ENCODE measurements around the gene KIF16B. TPM values are rescaled to one million over a fixed set of nuclear protein-coding genes. Genes with fewer than 3 reads are reported as not detected.

KIF16B gene
- total RNA-seq, 2 experiments from 2014 or later: 7.7 to 7.9 TPM

DNA sequence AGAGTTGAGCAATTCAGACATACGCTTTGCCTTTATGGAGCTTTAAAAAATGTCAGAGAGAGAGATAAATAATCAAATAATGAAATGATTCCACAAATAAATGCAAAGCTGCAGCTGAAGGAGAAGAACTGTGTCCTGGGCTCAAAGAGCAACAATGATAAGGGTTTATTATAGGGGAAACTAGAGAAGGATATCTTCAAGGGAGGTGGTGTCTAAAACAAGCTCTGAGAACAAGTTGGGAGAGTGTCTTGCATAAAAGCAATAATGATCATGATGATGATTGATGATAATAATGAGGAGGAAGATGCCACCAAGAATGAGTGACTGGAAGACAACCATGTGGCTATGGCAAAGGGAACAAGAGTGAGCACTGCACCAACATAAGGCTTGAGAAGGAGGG is 164.3 kb downstream of the KIF16B start:
- no peak overlapping the region for H3K27ac Mint-ChIP-seq
- ChIA-PET CTCF (no interaction called here), POLR2A (no interaction called here)
- intact Hi-C loops (cut with micrococcal nuclease): no loop called here
- H3K9me3 Mint-ChIP-seq: peaks cover 5% of the 10 kb centered on the region
- H3K4me3 Mint-ChIP-seq: no peak overlapping the region
- DNase-seq: no peak
- peaks cover 32% of the 10 kb centered on the region for H3K36me3 Mint-ChIP-seq
- no peaks in the 10 kb centered on the region for H3K4me1 Mint-ChIP-seq (ENCODE audit: low read depth)
- no peaks in the 10 kb centered on the region for H3K27me3 Mint-ChIP-seq

DNA sequence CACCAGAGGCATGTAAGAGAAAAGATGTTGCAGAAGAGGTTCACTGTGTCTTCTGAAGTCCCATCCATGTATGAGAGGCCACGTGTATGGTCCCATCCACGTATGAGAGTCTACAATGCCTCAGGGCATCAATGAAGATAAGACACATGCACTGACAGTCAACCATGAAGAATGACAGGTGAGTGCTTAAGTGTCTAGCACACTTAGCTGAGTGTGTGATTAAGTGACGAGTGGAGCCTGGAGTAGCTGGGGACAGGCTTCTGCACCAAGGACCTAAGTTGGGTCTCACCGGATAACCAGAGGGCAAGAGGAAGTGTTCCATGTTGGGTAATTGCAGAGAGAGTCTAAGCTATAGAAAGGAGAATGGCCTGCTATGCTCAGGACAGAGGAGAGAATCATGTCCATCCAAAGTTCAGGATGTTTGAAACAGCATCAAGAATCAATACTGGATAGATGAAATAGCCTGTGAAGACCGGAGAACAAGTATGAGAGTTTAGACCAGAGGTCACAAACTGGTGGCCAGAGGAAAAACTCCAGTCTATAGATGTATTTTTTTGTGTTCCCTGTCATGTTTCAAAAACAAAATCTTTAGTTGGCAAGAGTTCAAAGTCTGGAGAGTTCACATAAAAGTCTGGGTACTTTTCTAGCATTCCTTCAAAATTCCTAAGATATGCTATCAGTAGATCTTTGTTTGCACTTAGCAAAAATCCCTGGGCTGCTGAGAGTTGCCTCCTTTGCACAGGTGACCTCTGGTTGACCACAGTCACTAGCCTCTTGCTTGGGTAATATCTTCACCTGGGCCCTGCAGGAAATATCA is 165.8 kb downstream of the KIF16B start:
- no peak overlapping the region for H3K4me3 Mint-ChIP-seq
- no peaks in the 10 kb centered on the region for H3K27me3 Mint-ChIP-seq
- no peaks in the 10 kb centered on the region for H3K4me1 Mint-ChIP-seq (ENCODE audit: low read depth)
- DNase-seq: no peak
- H3K9me3 Mint-ChIP-seq: peaks cover 5% of the 10 kb centered on the region
- H3K27ac Mint-ChIP-seq: no peak overlapping the region
- CTCF ChIA-PET: no interaction called here
- intact Hi-C loops (cut with micrococcal nuclease): no loop called here
- H3K36me3 Mint-ChIP-seq: peaks cover 28% of the 10 kb centered on the region
- POLR2A ChIA-PET: no interaction called here

DNA sequence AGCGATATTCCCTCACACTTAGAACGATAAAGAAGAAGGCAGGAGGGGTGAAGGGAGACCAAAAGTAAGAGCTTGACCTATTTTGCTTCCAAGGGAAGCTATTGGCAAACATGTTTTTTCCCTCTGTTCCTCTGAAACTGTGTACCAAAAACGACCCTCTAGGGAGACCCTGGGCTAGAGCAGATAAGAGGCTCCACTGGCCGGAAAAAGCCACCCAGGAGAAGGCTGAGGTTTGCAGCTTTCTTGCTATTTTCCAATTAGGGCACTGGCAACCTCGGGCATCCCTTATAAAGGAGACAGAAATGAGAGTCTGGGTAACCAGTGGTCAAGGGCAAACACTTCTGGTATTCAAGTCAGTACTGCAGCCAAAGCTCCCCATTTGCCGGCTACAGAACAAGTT is 168.0 kb downstream of the KIF16B start:
- H3K27me3 Mint-ChIP-seq: no peaks in the 10 kb centered on the region
- DNase-seq: no peak
- H3K9me3 Mint-ChIP-seq: no peaks in the 10 kb centered on the region
- ChIA-PET POLR2A (no interaction called here), CTCF (interaction anchor here (1.5 kb wide), 1 partner anchor 71 kb away, joined by 4 read pairs; no protein-coding TSS in a partner anchor)
- H3K4me1 Mint-ChIP-seq (ENCODE audit: low read depth): no peaks in the 10 kb centered on the region
- intact Hi-C loops (cut with micrococcal nuclease): no loop called here
- H3K4me3 Mint-ChIP-seq: no peak overlapping the region
- peaks cover 19% of the 10 kb centered on the region for H3K36me3 Mint-ChIP-seq
- no peak overlapping the region for H3K27ac Mint-ChIP-seq

DNA sequence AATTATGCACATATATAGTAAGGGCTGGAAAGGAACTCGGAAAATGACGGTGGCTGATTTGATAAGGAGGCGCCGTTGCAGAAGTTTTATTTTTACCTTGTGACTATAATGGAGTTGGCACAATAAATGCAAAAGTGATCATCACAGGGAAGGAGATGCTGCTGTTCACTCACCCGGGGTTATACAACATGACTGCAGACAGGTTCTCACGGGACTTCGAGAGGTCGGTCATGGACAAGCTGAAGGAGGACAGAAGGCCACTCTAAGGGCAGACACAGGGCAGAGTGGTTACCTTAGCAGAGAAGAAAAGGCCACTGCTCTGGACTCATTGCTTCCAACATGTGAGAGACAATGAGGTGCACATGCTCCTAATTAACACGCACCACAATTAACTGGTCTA is 168.6 kb downstream of the KIF16B start:
- H3K4me1 Mint-ChIP-seq (ENCODE audit: low read depth): no peaks in the 10 kb centered on the region
- CTCF ChIA-PET: no interaction called here

DNA sequence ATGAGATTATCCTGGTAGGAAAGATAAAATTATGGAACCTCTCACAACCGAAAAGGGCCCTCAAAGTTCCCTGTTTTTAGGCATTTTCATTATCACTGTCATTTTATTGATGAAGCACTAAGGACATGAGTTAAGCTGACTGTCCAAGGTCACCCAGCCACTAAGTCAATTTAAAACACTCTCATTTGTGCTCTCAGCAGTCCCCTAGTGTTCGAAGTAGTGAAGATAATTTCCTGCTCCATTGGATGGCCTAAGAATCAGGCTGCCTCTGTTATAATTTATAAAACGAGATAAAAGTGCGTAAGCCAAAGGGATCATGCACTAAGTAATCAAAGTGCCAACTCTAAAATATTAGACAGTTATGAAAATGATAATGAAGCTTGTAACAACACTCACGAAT is 169.1 kb downstream of the KIF16B start:
- no peaks in the 10 kb centered on the region for H3K27me3 Mint-ChIP-seq
- peaks cover 19% of the 10 kb centered on the region for H3K36me3 Mint-ChIP-seq
- intact Hi-C loops (cut with micrococcal nuclease): no loop called here
- H3K4me1 Mint-ChIP-seq (ENCODE audit: low read depth): no peaks in the 10 kb centered on the region
- H3K9me3 Mint-ChIP-seq: no peaks in the 10 kb centered on the region
- no peak overlapping the region for H3K27ac Mint-ChIP-seq
- DNase-seq: no peak
- POLR2A ChIA-PET: no interaction called here
- CTCF ChIA-PET: no interaction called here
- no peak overlapping the region for H3K4me3 Mint-ChIP-seq

More for the DNA sequence above, 168.6 kb downstream of the KIF16B start:
- DNase-seq: no peak
- POLR2A ChIA-PET: no interaction called here
- intact Hi-C loops (cut with micrococcal nuclease): no loop called here
- Mint-ChIP-seq H3K9me3 (no peaks in the 10 kb centered on the region), H3K36me3 (peaks cover 19% of the 10 kb centered on the region), H3K4me3 (no peak overlapping the region), H3K27me3 (no peaks in the 10 kb centered on the region), H3K27ac (no peak overlapping the region)

DNA sequence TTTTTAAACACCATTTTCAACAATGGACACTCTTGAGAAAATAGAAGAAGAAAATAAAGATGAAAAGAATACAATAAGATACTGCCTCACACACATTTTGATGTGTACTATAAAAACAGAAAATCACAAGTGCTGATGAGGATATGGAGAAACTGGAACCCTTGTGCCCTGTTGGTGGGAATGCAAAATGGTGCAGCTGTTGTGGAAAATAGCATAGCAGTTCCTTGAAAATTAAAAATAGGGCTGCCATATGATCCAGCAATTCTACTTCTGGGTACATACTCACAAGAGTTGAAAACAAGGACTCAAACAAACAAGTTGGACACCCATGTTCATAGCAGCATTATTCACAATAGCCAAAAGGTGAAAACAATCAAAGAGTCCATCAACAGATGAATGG is 173.0 kb downstream of the KIF16B start:
- POLR2A ChIA-PET: no interaction called here
- no peak for DNase-seq
- H3K4me1 Mint-ChIP-seq (ENCODE audit: low read depth): no peaks in the 10 kb centered on the region
- no peak overlapping the region for H3K27ac Mint-ChIP-seq
- peaks cover 10% of the 10 kb centered on the region for H3K36me3 Mint-ChIP-seq
- no peak overlapping the region for H3K4me3 Mint-ChIP-seq
- CTCF ChIA-PET: no interaction called here
- intact Hi-C loops (cut with micrococcal nuclease): no loop called here
- H3K27me3 Mint-ChIP-seq: no peaks in the 10 kb centered on the region
- no peaks in the 10 kb centered on the region for H3K9me3 Mint-ChIP-seq

DNA sequence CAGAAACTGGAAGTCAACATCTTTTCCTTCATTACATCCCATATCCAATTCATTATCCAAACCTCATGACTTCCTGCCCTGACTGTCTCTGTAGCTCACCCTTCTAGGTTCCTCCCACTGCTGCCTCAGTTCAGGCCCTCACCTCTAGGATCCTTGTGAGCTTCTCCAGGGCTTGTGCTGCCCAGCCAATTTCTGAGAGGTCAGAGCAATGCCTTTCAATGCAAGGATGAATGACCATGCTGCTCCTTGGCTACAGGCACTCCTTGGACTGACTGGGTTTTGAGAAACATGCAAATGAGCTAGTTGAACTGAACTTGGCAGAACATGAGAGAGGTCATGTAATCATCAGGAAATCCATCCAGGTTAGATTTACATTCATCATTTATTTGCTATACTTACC is 173.4 kb downstream of the KIF16B start:
- H3K9me3 Mint-ChIP-seq: no peaks in the 10 kb centered on the region
- ChIA-PET CTCF (no interaction called here), POLR2A (no interaction called here)
- no peaks in the 10 kb centered on the region for H3K27me3 Mint-ChIP-seq
- peaks cover 9% of the 10 kb centered on the region for H3K36me3 Mint-ChIP-seq
- intact Hi-C loops (cut with micrococcal nuclease): no loop called here
- H3K4me1 Mint-ChIP-seq (ENCODE audit: low read depth): no peaks in the 10 kb centered on the region
- H3K4me3 Mint-ChIP-seq: no peak overlapping the region
- no peak for DNase-seq
- no peak overlapping the region for H3K27ac Mint-ChIP-seq

DNA sequence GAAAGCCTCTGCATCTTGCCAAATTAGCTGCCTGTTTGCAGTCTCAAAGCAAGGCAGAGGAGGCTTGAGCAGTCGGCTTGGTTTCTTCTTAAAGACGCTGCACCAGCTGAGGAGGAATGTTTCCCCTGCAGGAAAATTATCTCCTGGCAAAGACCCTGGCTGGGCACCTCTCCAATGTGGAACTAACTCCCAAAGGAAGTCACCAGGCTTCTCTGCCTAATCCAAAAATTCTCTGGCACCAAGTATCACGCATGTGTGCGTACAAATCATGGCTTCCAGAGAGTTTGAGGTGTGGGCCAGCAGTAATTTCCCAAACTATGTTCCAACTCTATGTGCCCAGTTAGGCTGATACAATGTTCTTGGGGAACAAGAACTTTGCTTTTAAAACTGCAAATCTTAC is 176.2 kb downstream of the KIF16B start:
- no peak for DNase-seq
- Mint-ChIP-seq H3K36me3 (peaks cover 15% of the 10 kb centered on the region), H3K27me3 (no peaks in the 10 kb centered on the region), H3K4me3 (no peak overlapping the region), H3K9me3 (no peaks in the 10 kb centered on the region), H3K4me1 (ENCODE audit: low read depth) (no peaks in the 10 kb centered on the region), H3K27ac (no peak overlapping the region)
- intact Hi-C loops (cut with micrococcal nuclease): no loop called here
- POLR2A ChIA-PET: no interaction called here
- CTCF ChIA-PET: no interaction called here

DNA sequence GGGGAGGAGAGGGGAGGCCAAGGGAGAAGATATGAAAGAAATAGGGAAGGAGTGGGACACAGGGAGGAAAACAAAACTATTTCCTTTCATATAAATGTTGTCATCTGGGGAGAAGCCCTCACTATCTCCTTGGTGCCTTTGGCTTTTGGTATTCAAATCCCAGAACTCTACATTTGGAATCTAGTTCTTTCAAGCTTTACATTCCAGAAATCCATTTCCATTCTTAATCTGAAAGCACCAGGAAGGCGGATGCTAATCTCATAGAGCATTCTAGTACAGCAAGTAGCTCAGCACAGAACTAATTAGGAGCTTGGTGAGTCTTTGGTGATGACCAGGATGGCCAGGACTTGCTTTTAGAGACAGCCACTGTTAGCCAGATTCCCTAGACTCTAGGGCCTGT is 177.9 kb downstream of the KIF16B start:
- H3K9me3 Mint-ChIP-seq: no peaks in the 10 kb centered on the region
- CTCF ChIA-PET: no interaction called here
- no peak for DNase-seq
- H3K27ac Mint-ChIP-seq: no peak overlapping the region
- no peaks in the 10 kb centered on the region for H3K4me1 Mint-ChIP-seq (ENCODE audit: low read depth)
- H3K4me3 Mint-ChIP-seq: no peak overlapping the region
- peaks cover 24% of the 10 kb centered on the region for H3K36me3 Mint-ChIP-seq
- POLR2A ChIA-PET: no interaction called here
- intact Hi-C loops (cut with micrococcal nuclease): no loop called here
- H3K27me3 Mint-ChIP-seq: no peaks in the 10 kb centered on the region

DNA sequence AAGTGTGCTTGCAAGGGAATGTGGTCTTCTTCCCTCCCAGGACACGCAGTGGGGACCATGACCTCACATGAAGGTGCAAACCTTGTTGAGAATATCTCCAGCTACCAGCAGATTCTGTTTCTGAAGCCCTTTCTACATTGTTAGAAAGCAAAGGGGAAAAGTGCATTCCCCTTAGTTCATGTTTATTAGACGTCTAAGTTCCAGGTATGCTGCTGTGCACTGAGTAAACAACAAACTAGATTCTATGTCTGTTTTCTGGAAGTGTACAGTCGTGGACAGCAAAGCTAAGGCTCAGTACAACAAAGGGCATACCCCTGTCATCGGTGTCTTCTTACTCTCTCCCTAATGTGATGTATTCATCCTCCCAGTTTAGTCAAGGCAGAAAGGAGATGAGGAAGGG is 178.5 kb downstream of the KIF16B start:
- no peak for DNase-seq
- Mint-ChIP-seq H3K4me3 (no peak overlapping the region), H3K27me3 (no peaks in the 10 kb centered on the region), H3K4me1 (ENCODE audit: low read depth) (no peaks in the 10 kb centered on the region), H3K9me3 (no peaks in the 10 kb centered on the region), H3K27ac (no peak overlapping the region), H3K36me3 (peaks cover 25% of the 10 kb centered on the region)
- intact Hi-C loops (cut with micrococcal nuclease): no loop called here
- CTCF ChIA-PET: no interaction called here
- POLR2A ChIA-PET: no interaction called here

DNA sequence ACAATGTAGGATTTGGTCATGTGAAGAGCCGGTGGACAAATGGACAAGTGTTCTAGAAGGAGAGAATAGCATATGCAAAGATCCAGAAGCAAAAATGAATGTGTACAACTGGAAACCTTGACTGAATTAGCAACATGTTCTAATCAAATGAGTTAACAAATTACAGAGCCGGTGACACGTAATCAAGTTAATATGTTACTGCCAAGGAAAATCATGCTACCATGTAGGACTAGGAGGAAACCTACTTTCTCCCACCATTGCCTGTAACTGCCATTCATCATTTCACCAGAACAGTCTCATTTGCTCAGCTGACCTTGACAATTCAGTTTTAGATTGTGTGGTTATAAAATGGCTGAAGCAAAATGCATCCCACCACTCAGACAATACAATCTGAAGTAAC is 179.4 kb downstream of the KIF16B start:
- CTCF ChIA-PET: no interaction called here
- no peaks in the 10 kb centered on the region for H3K27me3 Mint-ChIP-seq
- H3K36me3 Mint-ChIP-seq: peaks cover 27% of the 10 kb centered on the region
- H3K4me3 Mint-ChIP-seq: no peak overlapping the region
- no peak overlapping the region for H3K27ac Mint-ChIP-seq
- intact Hi-C loops (cut with micrococcal nuclease): no loop called here
- POLR2A ChIA-PET: no interaction called here
- no peaks in the 10 kb centered on the region for H3K9me3 Mint-ChIP-seq
- DNase-seq: no peak
- no peaks in the 10 kb centered on the region for H3K4me1 Mint-ChIP-seq (ENCODE audit: low read depth)

DNA sequence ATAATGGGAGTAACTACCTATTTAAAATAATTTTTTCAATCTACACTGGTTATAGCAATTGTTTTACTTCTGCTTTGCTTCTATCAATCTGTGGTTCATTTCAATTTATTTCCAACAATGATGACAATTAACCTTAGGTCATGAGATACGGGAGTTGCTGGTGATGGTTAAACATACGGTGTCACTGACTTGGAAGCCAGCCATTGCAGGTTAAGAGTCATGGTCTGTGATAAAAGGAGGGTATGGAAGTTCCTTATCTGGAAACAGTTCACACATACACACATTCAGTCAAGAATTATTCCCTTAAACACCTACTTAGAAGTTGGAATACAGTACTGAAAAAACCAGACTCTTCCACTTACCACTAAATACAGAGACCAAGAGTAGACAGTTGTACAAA is 180.0 kb downstream of the KIF16B start:
- Mint-ChIP-seq H3K27me3 (no peaks in the 10 kb centered on the region), H3K4me3 (no peak overlapping the region), H3K36me3 (peaks cover 27% of the 10 kb centered on the region), H3K27ac (no peak overlapping the region), H3K9me3 (no peaks in the 10 kb centered on the region), H3K4me1 (ENCODE audit: low read depth) (no peaks in the 10 kb centered on the region)
- ChIA-PET CTCF (no interaction called here), POLR2A (no interaction called here)
- intact Hi-C loops (cut with micrococcal nuclease): no loop called here
- DNase-seq: no peak

DNA sequence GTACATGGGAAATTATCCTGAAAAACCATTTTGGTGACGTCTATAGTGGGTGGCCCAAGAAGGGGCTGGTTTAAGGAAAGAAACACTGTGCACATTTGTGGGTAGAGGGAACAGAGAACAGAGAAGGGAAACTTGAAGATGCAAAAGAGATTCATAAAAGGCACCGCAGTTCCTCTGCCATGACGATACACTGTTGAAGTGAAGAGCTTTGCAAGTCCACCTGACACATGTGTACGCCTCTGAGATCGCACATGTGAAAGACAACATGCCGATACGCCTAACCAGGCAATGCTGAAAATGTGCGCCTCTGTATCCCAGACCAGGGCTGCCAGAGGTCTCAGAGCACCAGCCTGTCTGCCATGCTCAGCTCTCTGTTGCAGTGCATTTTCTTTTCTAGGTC is 180.9 kb downstream of the KIF16B start:
- Mint-ChIP-seq H3K4me1 (ENCODE audit: low read depth) (no peaks in the 10 kb centered on the region), H3K9me3 (no peaks in the 10 kb centered on the region), H3K36me3 (peaks cover 27% of the 10 kb centered on the region), H3K4me3 (no peak overlapping the region), H3K27ac (no peak overlapping the region), H3K27me3 (no peaks in the 10 kb centered on the region)
- ChIA-PET POLR2A (no interaction called here), CTCF (no interaction called here)
- no peak for DNase-seq
- intact Hi-C loops (cut with micrococcal nuclease): no loop called here

All from activated CD4-positive, alpha-beta memory T cell treated with anti-CD3 and anti-CD28 coated beads for 36 hours (primary cell).